NAMALWA (cell line): ENCODE results near the gene DUS4L.
"Not testable (repeated sequence)": the region's sequence is repeated elsewhere in the genome, so short reads cannot be mapped to it uniquely, and the experiment has no call there.

Experiments used
- DNase-seq: peaks from one replicate; pipeline ENCODE4 v3.0.0-alpha.2; 2015; ENCODE audit warnings: low spot score

The DUS4L gene

GRCh38 chr7:107563775-107564552, at the start of gene DUS4L, which contains the start of gene COG5:
TSS of gene DUS4L (plus strand) at chr7:107563971. CDS start at chr7:107567071, 3,100 bp downstream.
TSS of gene COG5 (minus strand) at chr7:107563920. CDS start at chr7:107563896, 24 bp downstream.
- peak; percentile 94 for DNase-seq

GRCh38 chr7:107526672-107527071, 37.1 kb upstream of the DUS4L start:
- no peak for DNase-seq

- no peak for DNase-seq
Measured at GRCh38 chr7:107527196-107527595, 36.6 kb upstream of the DUS4L start.

GRCh38 chr7:107528461-107528860, 35.3 kb upstream of the DUS4L start:
- no peak for DNase-seq

GRCh38 chr7:107530751-107531150, 33.0 kb upstream of the DUS4L start:
- DNase-seq = no peak

- DNase-seq = no peak
Measured at GRCh38 chr7:107534139-107534538, 29.6 kb upstream of the DUS4L start.

GRCh38 chr7:107537228-107537627, 26.5 kb upstream of the DUS4L start:
- DNase-seq = not testable (repeated sequence)

GRCh38 chr7:107538001-107538400, 25.8 kb upstream of the DUS4L start:
- DNase-seq = no peak

- DNase-seq = no peak
Measured at GRCh38 chr7:107543338-107543993, 20.3 kb upstream of the DUS4L start.

GRCh38 chr7:107544848-107545591, 18.8 kb upstream of the DUS4L start:
- DNase-seq = no peak

- DNase-seq = no peak
Measured at GRCh38 chr7:107551936-107552335, 11.8 kb upstream of the DUS4L start.

GRCh38 chr7:107555893-107556292, 7.9 kb upstream of the DUS4L start:
- DNase-seq = no peak

GRCh38 chr7:107559864-107560263, 3.9 kb upstream of the DUS4L start:
- DNase-seq = no peak

GRCh38 chr7:107560898-107561516, 2.8 kb upstream of the DUS4L start:
- DNase-seq = no peak

- DNase-seq = peak; percentile 61
Measured at GRCh38 chr7:107563081-107563774, 543 bp upstream of the DUS4L start.

- no peak for DNase-seq
Measured at GRCh38 chr7:107564553-107565298, 955 bp downstream of the DUS4L start.

GRCh38 chr7:107570298-107570697, 6.5 kb downstream of the DUS4L start:
- DNase-seq = no peak

GRCh38 chr7:107573537-107573936, 9.8 kb downstream of the DUS4L start:
- DNase-seq = no peak

GRCh38 chr7:107579554-107579884, 15.7 kb downstream of the DUS4L start:
- no peak for DNase-seq

- DNase-seq = peak; percentile 90
Measured at GRCh38 chr7:107579885-107580715, 16.3 kb downstream of the DUS4L start, which contains the start of gene BCAP29. TSS of gene BCAP29 (plus strand) at chr7:107580246. CDS start at chr7:107580773, 527 bp downstream.
